HG03159 (cell line): ENCODE data around the gene GEN1.

Experiments used
- ATAC-seq: cut with Tn5 transposase; IDR thresholded peaks from one replicate; pipeline ENCODE4 v1.9.1; 2021; ENCODE audit warnings: mild to moderate bottlenecking, moderate library complexity; ENCODE audit not compliant: unreplicated experiment

The GEN1 gene

GRCh38 chr2:17753803-17754663 is at the start of gene GEN1, which contains the start of gene SMC6:
Gene GEN1 (plus strand): TSS chr2:17754138. CDS start chr2:17759944, 5,806 bp downstream.
Gene SMC6 (minus strand): TSS chr2:17753810. CDS start chr2:17745946, 7,864 bp downstream.
- peak; percentile 68 for ATAC-seq

GRCh38 chr2:17706845-17707244 is 47.1 kb upstream of the GEN1 start:
- no peak for ATAC-seq

GRCh38 chr2:17708501-17708900 is 45.4 kb upstream of the GEN1 start:
- no peak for ATAC-seq

GRCh38 chr2:17709897-17710296 is 44.0 kb upstream of the GEN1 start:
- ATAC-seq: no peak

GRCh38 chr2:17710547-17711248 is 43.2 kb upstream of the GEN1 start:
- no peak for ATAC-seq

GRCh38 chr2:17713291-17713690 is 40.6 kb upstream of the GEN1 start:
- ATAC-seq: no peak

- ATAC-seq: no peak
Observed at GRCh38 chr2:17717666-17718065, 36.3 kb upstream of the GEN1 start.

- no peak for ATAC-seq
Observed at GRCh38 chr2:17718689-17719088, 35.2 kb upstream of the GEN1 start.

- peak; percentile 76 for ATAC-seq
Observed at GRCh38 chr2:17719562-17720371, 34.2 kb upstream of the GEN1 start.

GRCh38 chr2:17728210-17728609 is 25.7 kb upstream of the GEN1 start:
- no peak for ATAC-seq

GRCh38 chr2:17729880-17730279 is 24.1 kb upstream of the GEN1 start:
- ATAC-seq: no peak

GRCh38 chr2:17733599-17733998 is 20.3 kb upstream of the GEN1 start:
- ATAC-seq: no peak

- ATAC-seq: no peak
Observed at GRCh38 chr2:17735864-17736263, 18.1 kb upstream of the GEN1 start.

- ATAC-seq: no peak
Observed at GRCh38 chr2:17736989-17737388, 16.9 kb upstream of the GEN1 start.

- ATAC-seq: no peak
Observed at GRCh38 chr2:17740203-17740602, 13.7 kb upstream of the GEN1 start.

- no peak for ATAC-seq
Observed at GRCh38 chr2:17747684-17748452, 6.1 kb upstream of the GEN1 start.

GRCh38 chr2:17748745-17749144 is 5.2 kb upstream of the GEN1 start:
- no peak for ATAC-seq

GRCh38 chr2:17749753-17750438 is 4.0 kb upstream of the GEN1 start:
- ATAC-seq: peak; percentile 29

- ATAC-seq: no peak
Observed at GRCh38 chr2:17752246-17752645, 1.7 kb upstream of the GEN1 start.
